ENCODE data around the gene GPR89B.

DNA sequence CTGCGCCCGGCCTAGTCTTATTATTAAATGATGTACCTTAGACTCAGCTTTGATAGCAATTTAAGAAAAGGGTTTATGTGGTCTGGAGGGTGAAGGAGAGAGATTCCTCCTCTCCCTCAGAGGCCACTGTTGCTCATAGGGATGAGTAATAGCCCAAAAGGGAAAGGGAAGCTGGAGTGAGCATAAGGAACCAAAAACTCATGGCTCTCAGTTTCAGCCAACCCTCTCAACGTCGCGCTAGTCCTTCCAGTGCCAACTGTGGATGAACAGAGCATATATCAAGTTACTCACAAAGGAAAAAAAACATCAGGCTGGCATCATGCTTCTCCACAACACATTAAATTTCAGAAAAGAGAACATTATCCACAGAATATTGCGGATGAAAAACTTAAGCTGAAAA, 8.3 kb upstream of the GPR89B start:
- TF ChIP-seq POLR2A (IDR thresholded peaks at IDR 0.05): no peak
- TF ChIP-seq, protein P1, sequence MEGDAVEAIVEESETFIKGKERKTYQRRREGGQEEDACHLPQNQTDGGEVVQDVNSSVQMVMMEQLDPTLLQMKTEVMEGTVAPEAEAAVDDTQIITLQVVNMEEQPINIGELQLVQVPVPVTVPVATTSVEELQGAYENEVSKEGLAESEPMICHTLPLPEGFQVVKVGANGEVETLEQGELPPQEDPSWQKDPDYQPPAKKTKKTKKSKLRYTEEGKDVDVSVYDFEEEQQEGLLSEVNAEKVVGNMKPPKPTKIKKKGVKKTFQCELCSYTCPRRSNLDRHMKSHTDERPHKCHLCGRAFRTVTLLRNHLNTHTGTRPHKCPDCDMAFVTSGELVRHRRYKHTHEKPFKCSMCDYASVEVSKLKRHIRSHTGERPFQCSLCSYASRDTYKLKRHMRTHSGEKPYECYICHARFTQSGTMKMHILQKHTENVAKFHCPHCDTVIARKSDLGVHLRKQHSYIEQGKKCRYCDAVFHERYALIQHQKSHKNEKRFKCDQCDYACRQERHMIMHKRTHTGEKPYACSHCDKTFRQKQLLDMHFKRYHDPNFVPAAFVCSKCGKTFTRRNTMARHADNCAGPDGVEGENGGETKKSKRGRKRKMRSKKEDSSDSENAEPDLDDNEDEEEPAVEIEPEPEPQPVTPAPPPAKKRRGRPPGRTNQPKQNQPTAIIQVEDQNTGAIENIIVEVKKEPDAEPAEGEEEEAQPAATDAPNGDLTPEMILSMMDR (IDR thresholded peaks at IDR 0.05): no peak

Data from adrenal gland (tissue), 5 donors.